Chondrocyte (in vitro differentiated cells): ENCODE measurements around the gene ELL2. TPM values are rescaled to one million over a fixed set of nuclear protein-coding genes. Genes with fewer than 3 reads are reported as not detected.

Experiments used
- DNase-seq: peaks from one replicate; pipeline ENCODE4 v3.0.0; 2021; ENCODE audit warnings: mixed read lengths, low spot score
- H3K27ac Mint-ChIP-seq: one replicate; pipeline ENCODE4 v1.8.0; 2021; ENCODE audit warnings: mild to moderate bottlenecking, moderate library complexity, mixed read lengths; ENCODE audit not compliant: unreplicated experiment
- H3K27me3 Mint-ChIP-seq: 2 replicates; pipeline ENCODE4 v1.8.0; 2021; ENCODE audit warnings: low read depth, mixed read lengths
- H3K36me3 Mint-ChIP-seq: 2 replicates; pipeline ENCODE4 v1.8.0; 2021; ENCODE audit warnings: low read depth, mixed read lengths
- H3K4me1 Mint-ChIP-seq: 2 replicates; pipeline ENCODE4 v1.8.0; 2021; ENCODE audit warnings: low read depth, mild to moderate bottlenecking, mixed read lengths
- H3K4me3 Mint-ChIP-seq: one replicate; pipeline ENCODE4 v1.8.0; 2021; ENCODE audit warnings: mild to moderate bottlenecking, moderate library complexity, mixed read lengths; ENCODE audit not compliant: unreplicated experiment
- H3K9me3 Mint-ChIP-seq: 2 replicates; pipeline ENCODE4 v1.8.0; 2021; ENCODE audit warnings: low read depth, mixed read lengths
- total RNA-seq: library from RNA; stranded (reverse); gene quantifications from 3 replicates; pipeline ENCODE4 v1.2.1, GENCODE V29; 2021
- TF ChIP-seq, protein P1 (sequence below): fragments of 200-600 bp; sonication (generic); IDR thresholded peaks from 2 replicates; pipeline ENCODE4 v1.5.0; 2021; ENCODE audit warnings: antibody characterized with exemption, mild to moderate bottlenecking, moderate library complexity

The ELL2 gene
- total RNA-seq, 1 donor from 2014 or later: 51.7 TPM

DNA sequence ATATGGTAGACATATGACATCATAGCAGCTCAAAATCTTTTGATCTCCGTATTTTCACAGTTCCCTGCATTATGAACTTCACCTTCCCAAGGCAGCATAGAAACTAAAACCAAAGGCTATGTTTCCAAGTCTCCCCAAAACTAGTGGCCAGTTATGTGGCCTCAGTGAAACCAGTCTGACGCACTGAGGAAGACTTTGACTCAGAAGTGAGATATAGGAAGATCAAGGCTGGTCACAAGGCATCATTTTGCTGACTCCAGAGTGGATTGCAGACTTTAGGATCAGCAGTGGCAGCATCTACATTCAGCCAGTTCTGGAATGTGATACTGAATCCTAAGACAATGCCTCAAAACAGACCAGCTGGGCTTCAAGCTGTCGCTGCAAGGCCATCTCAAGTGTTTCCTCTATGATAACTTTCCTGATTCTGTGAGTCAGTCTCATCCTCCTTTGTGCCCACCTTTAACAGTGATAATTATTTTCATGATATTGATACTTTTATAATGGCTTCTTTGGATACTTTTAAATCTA, 34.4 kb upstream of the ELL2 start:
- TF ChIP-seq, protein P1, sequence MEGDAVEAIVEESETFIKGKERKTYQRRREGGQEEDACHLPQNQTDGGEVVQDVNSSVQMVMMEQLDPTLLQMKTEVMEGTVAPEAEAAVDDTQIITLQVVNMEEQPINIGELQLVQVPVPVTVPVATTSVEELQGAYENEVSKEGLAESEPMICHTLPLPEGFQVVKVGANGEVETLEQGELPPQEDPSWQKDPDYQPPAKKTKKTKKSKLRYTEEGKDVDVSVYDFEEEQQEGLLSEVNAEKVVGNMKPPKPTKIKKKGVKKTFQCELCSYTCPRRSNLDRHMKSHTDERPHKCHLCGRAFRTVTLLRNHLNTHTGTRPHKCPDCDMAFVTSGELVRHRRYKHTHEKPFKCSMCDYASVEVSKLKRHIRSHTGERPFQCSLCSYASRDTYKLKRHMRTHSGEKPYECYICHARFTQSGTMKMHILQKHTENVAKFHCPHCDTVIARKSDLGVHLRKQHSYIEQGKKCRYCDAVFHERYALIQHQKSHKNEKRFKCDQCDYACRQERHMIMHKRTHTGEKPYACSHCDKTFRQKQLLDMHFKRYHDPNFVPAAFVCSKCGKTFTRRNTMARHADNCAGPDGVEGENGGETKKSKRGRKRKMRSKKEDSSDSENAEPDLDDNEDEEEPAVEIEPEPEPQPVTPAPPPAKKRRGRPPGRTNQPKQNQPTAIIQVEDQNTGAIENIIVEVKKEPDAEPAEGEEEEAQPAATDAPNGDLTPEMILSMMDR: no peak
- Mint-ChIP-seq H3K4me1 (peaks cover 19% of the 10 kb centered on the region), H3K27ac (no peak overlapping the region)

DNA sequence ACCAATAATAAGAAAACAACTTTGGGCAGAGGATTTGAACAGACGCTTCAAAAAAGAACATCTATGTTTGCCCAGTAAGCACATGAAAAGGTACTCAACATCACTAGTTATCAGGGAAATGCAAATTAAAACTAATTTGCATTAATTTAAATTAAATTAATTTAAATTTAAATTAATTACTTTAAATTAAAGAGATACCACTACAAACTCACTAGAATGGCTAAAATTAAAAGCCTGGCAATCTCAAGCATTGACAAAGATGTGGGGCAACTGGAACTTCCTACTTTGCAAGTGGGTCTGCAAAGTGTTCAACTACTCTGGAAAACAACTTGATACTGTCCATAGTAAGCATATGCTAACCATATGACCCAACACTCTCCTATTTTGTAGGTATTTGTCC, 32.1 kb upstream of the ELL2 start:
- no peaks in the 10 kb centered on the region for H3K9me3 Mint-ChIP-seq
- H3K4me1 Mint-ChIP-seq: peaks cover 24% of the 10 kb centered on the region
- no peak overlapping the region for H3K4me3 Mint-ChIP-seq
- no peak overlapping the region for H3K27ac Mint-ChIP-seq
- H3K36me3 Mint-ChIP-seq: no peaks in the 10 kb centered on the region
- H3K27me3 Mint-ChIP-seq: no peaks in the 10 kb centered on the region
- TF ChIP-seq, protein P1: no peak
- DNase-seq: no peak

More for the DNA sequence above, 34.4 kb upstream of the ELL2 start:
- no peak for DNase-seq
- Mint-ChIP-seq H3K36me3 (no peaks in the 10 kb centered on the region), H3K27me3 (no peaks in the 10 kb centered on the region), H3K9me3 (no peaks in the 10 kb centered on the region), H3K4me3 (no peak overlapping the region)

DNA sequence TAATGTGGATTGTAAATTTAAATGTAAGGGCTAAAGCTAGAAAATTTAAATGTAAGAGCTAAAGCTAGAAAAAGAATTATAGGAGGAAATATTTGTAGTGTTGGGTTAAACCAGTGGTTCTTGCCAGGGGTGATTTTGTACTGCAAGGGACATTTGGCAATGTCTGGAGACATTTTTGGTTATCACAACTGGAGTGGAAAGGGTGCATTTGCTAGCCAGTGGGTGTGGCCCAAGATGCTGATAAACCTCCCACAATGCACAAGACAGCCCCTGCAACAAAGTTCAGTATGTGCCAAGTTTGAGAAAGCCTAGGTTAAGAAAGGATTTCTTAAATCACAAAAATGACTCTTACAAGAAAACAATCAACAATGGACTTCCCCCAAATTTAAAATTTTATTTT, 31.6 kb upstream of the ELL2 start:
- Mint-ChIP-seq H3K27me3 (no peaks in the 10 kb centered on the region), H3K4me3 (no peak overlapping the region), H3K27ac (no peak overlapping the region), H3K9me3 (no peaks in the 10 kb centered on the region), H3K4me1 (peaks cover 29% of the 10 kb centered on the region), H3K36me3 (no peaks in the 10 kb centered on the region)
- no peak for DNase-seq
- TF ChIP-seq, protein P1: no peak

DNA sequence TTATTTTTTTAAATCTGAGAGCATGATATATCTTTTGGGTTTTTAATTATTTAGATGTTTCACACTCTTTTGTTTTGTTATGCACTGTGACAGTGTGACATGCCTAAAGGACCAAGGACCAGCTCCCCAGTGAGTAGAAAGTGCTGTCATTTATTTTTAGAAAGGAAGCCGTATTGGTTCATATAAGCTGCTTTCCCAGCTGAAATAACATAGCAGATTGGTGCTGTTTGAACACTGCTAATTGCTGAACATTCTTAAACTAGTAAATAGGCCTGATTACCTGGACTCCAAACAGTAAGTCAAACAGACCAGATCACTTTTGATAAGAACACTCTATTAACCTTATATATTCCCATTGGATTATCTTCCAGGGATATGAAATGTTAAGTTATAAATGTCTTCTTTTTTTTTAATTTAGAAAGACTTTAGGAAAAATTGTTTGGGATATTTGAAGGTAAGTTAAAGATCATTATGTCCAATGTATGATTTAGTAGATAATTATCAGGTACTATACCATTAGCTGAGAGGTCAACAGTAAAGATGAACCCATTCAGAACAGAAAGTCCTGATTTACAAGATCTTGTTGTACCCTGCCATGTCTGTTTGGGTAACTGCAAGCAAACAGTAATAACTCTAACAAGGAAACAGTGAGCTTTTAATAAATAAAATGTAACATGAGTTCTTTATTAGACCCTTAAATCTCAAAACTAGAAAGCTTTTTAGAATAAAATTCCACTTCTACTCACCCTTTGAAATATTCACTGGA, 27.8 kb upstream of the ELL2 start:
- H3K4me3 Mint-ChIP-seq: no peak overlapping the region
- peaks cover 45% of the 10 kb centered on the region for H3K4me1 Mint-ChIP-seq
- DNase-seq: no peak
- TF ChIP-seq, protein P1: no peak
- no peaks in the 10 kb centered on the region for H3K27me3 Mint-ChIP-seq
- H3K27ac Mint-ChIP-seq: peak overlapping the region; percentile 64
- no peaks in the 10 kb centered on the region for H3K9me3 Mint-ChIP-seq
- H3K36me3 Mint-ChIP-seq: no peaks in the 10 kb centered on the region

DNA sequence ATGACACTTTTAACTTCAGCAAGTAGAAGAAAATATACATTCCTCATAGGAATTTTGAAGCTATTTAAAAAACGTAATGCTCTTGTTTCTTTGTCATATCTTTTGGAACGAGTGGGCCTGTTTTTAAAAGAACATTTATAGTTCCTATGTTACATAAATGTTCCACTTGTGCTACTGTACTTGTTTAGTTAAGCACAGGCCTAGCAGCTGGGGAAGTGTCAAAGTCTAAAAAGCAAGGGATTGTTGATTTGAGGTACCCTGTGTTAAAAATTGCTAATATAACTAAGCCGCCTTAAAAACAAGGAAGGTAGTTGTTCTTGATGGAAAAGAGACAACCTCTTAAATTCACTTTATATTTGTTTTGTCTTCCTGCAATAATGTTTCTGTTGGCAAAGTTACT, 27.2 kb upstream of the ELL2 start:
- TF ChIP-seq, protein P1: no peak
- Mint-ChIP-seq H3K27me3 (no peaks in the 10 kb centered on the region), H3K36me3 (no peaks in the 10 kb centered on the region), H3K27ac (peak overlapping the region; percentile 64), H3K4me1 (peaks cover 51% of the 10 kb centered on the region), H3K4me3 (no peak overlapping the region), H3K9me3 (no peaks in the 10 kb centered on the region)
- DNase-seq: no peak
